ENCODE results near the gene RHOJ. TPM values are rescaled to one million over a fixed set of nuclear protein-coding genes. Genes with fewer than 3 reads are reported as not detected.

RHOJ gene
- total and polyA plus RNA-seq, 8 donors = 1.5 to 6.7 (median 3.2) TPM

GRCh38 chr14:63191211-63191610 is 13.0 kb upstream of the RHOJ start:
- WGBS, 2 donors = 81 to 86% methylated on average over 3 of the region's 3 CpGs
- H3K27ac ChIP-seq = no peak overlapping the region
- ATAC-seq (no peak), FAIRE-seq (no peak), DNase-seq (no peak)
- no peaks in the 10 kb centered on the region for H3K9me3 ChIP-seq
- no peak for TF ChIP-seq CTCF (IDR thresholded peaks at IDR 0.05)
- H3K36me3 ChIP-seq = no peaks in the 10 kb centered on the region
- H3K27me3 ChIP-seq = no peaks in the 10 kb centered on the region
- intact Hi-C loops (cut with DNase I) = no loop called here
- no peaks in the 10 kb centered on the region for H3K4me1 ChIP-seq
- H3K4me3 ChIP-seq = no peak overlapping the region

- intact Hi-C loops (cut with DNase I) = no loop called here
- Histone ChIP-seq H3K36me3 (no peaks in the 10 kb centered on the region), H3K27ac (no peak overlapping the region), H3K4me3 (no peak overlapping the region), H3K9me3 (no peaks in the 10 kb centered on the region), H3K4me1 (no peaks in the 10 kb centered on the region), H3K27me3 (no peaks in the 10 kb centered on the region)
- ATAC-seq = no peak
- no peak for FAIRE-seq
- DNase-seq = no peak
- TF ChIP-seq CTCF (IDR thresholded peaks at IDR 0.05) = no peak
- WGBS, 2 donors = 49 to 67% methylated on average over 2 of the region's 2 CpGs
These were observed 12.2 kb upstream of the RHOJ start for GRCh38 chr14:63192085-63192484.

- DNase-seq = no peak
- Histone ChIP-seq H3K27me3 (no peaks in the 10 kb centered on the region), H3K36me3 (no peaks in the 10 kb centered on the region), H3K9me3 (no peaks in the 10 kb centered on the region), H3K4me3 (no peak overlapping the region), H3K4me1 (no peaks in the 10 kb centered on the region), H3K27ac (no peak overlapping the region)
- FAIRE-seq = no peak
- intact Hi-C loops (cut with DNase I) = no loop called here
- no peak for TF ChIP-seq CTCF (IDR thresholded peaks at IDR 0.05)
- no peak for ATAC-seq
- 88 to 94% methylated on average over 2 of the region's 2 CpGs for WGBS, 2 donors
These were observed 11.0 kb upstream of the RHOJ start for GRCh38 chr14:63193236-63193635.

GRCh38 chr14:63200035-63200740 is 4.1 kb upstream of the RHOJ start:
- H3K36me3 ChIP-seq = no peaks in the 10 kb centered on the region
- no peak overlapping the region for H3K4me3 ChIP-seq
- H3K27ac ChIP-seq = no peak overlapping the region
- ATAC-seq (no peak), FAIRE-seq (no peak), DNase-seq (no peak)
- H3K9me3 ChIP-seq = no peaks in the 10 kb centered on the region
- TF ChIP-seq CTCF (IDR thresholded peaks at IDR 0.05) = no peak
- WGBS, 2 donors = 62 to 79% methylated on average over 5 of the region's 5 CpGs
- no peaks in the 10 kb centered on the region for H3K27me3 ChIP-seq
- H3K4me1 ChIP-seq = peaks cover 0 to 3% (median 0%) of the 10 kb centered on the region in 3 donors
- intact Hi-C loops (cut with DNase I) = no loop called here

- FAIRE-seq = no peak
- H3K4me3 ChIP-seq = no peak overlapping the region
- intact Hi-C loops (cut with DNase I) = no loop called here
These were observed 3.5 kb upstream of the RHOJ start for GRCh38 chr14:63200767-63201166.

More at GRCh38 chr14:63200767-63201166, 3.5 kb upstream of the RHOJ start:
- TF ChIP-seq CTCF (IDR thresholded peaks at IDR 0.05) = no peak
- Histone ChIP-seq H3K27me3 (no peaks in the 10 kb centered on the region), H3K36me3 (no peaks in the 10 kb centered on the region), H3K9me3 (no peaks in the 10 kb centered on the region), H3K27ac (no peak overlapping the region), H3K4me1 (peaks cover 0 to 3% (median 0%) of the 10 kb centered on the region in 3 donors)
- DNase-seq (no peak), ATAC-seq (no peak)

Data from pancreas (tissue), 10 donors.